NT2/D1 (cell line): Measurements from ENCODE around the gene CFAP410.
"Not testable (repeated sequence)": the region's sequence is repeated elsewhere in the genome, so short reads cannot be mapped to it uniquely, and the experiment has no call there.

Experiments
- DNase-seq: peaks from one replicate; pipeline ENCODE4 v3.0.0-alpha.2; 2011; ENCODE audit warnings: low read depth, low spot score
- H3K27me3 ChIP-seq: 2 replicates; pipeline ENCODE4 v1.6.0; 2011; ENCODE audit warnings: mild to moderate bottlenecking; ENCODE audit not compliant: insufficient read length, insufficient read depth
- H3K36me3 ChIP-seq: 2 replicates; pipeline ENCODE4 v1.6.1; 2011; ENCODE audit warnings: mild to moderate bottlenecking, low read length, mixed read lengths; ENCODE audit not compliant: insufficient read depth, insufficient read length
- H3K4me1 ChIP-seq: 2 replicates; pipeline ENCODE4 v1.5.1; 2011; ENCODE audit not compliant: insufficient read depth, insufficient read length
- H3K4me3 ChIP-seq: 2 replicates; pipeline ENCODE4 v1.5.1; 2011; ENCODE audit warnings: low read depth; ENCODE audit not compliant: insufficient read length
- H3K9ac ChIP-seq: 2 replicates; pipeline ENCODE4 v1.6.0; 2011; ENCODE audit warnings: low read depth; ENCODE audit not compliant: insufficient read length
- H3K9me3 ChIP-seq: 2 replicates; pipeline ENCODE4 v1.5.1; 2011; ENCODE audit warnings: mild to moderate bottlenecking, low read length; ENCODE audit not compliant: insufficient read depth
- SUZ12 ChIP-seq: IDR thresholded peaks from 2 replicates; pipeline ENCODE4 v1.6.1; 2011; ENCODE audit not compliant: insufficient read length, insufficient read depth; ENCODE audit errors: extremely low read depth
- YY1 ChIP-seq: IDR thresholded peaks from 2 replicates; pipeline ENCODE4 v1.6.1; 2011; ENCODE audit not compliant: insufficient read length, insufficient read depth
- ZNF274 ChIP-seq: IDR thresholded peaks from 2 replicates; pipeline ENCODE4 v1.6.1; 2011; ENCODE audit warnings: mild to moderate bottlenecking, low read depth, low read length

The CFAP410 gene

GRCh38 chr21:44348861-44349260 is 9.7 kb upstream of the CFAP410 start:
- peaks cover 66% of the 10 kb centered on the region for H3K27me3 ChIP-seq
- no peaks in the 10 kb centered on the region for H3K36me3 ChIP-seq
- no peak overlapping the region for H3K4me3 ChIP-seq
- peaks cover 19% of the 10 kb centered on the region for H3K4me1 ChIP-seq
- no peak for DNase-seq
- TF ChIP-seq YY1: no peak
- no peak for TF ChIP-seq SUZ12
- no peak for TF ChIP-seq ZNF274
- no peaks in the 10 kb centered on the region for H3K9me3 ChIP-seq
- H3K9ac ChIP-seq: no peak overlapping the region

- peaks cover 58% of the 10 kb centered on the region for H3K27me3 ChIP-seq
- no peaks in the 10 kb centered on the region for H3K36me3 ChIP-seq
- no peaks in the 10 kb centered on the region for H3K9me3 ChIP-seq
- H3K4me3 ChIP-seq: no peak overlapping the region
- peak overlapping the region; percentile 58 for H3K9ac ChIP-seq
- peaks cover 19% of the 10 kb centered on the region for H3K4me1 ChIP-seq
- DNase-seq: no peak
- TF ChIP-seq ZNF274: no peak
- TF ChIP-seq SUZ12: no peak
- no peak for TF ChIP-seq YY1
Observed at GRCh38 chr21:44347911-44348451, 8.8 kb upstream of the CFAP410 start.

GRCh38 chr21:44345495-44345894 is 6.3 kb upstream of the CFAP410 start:
- Histone ChIP-seq H3K27me3 (peaks cover 34% of the 10 kb centered on the region), H3K36me3 (no peaks in the 10 kb centered on the region), H3K4me1 (peaks cover 21% of the 10 kb centered on the region), H3K9me3 (no peaks in the 10 kb centered on the region), H3K9ac (no peak overlapping the region), H3K4me3 (no peak overlapping the region)
- TF ChIP-seq SUZ12: no peak
- TF ChIP-seq ZNF274: no peak
- TF ChIP-seq YY1: no peak
- no peak for DNase-seq

- no peak for DNase-seq
- Histone ChIP-seq H3K27me3 (peaks cover 28% of the 10 kb centered on the region), H3K36me3 (no peaks in the 10 kb centered on the region), H3K4me1 (peaks cover 21% of the 10 kb centered on the region), H3K9me3 (no peaks in the 10 kb centered on the region), H3K4me3 (no peak overlapping the region), H3K9ac (no peak overlapping the region)
- TF ChIP-seq SUZ12: no peak
- TF ChIP-seq ZNF274: no peak
- TF ChIP-seq YY1: no peak
Observed at GRCh38 chr21:44344541-44345183, 5.5 kb upstream of the CFAP410 start.

GRCh38 chr21:44342981-44343380 is 3.8 kb upstream of the CFAP410 start:
- H3K9ac ChIP-seq, H3K4me3 ChIP-seq, H3K9me3 ChIP-seq, DNase-seq, H3K36me3 ChIP-seq: not testable (repeated sequence)
- Histone ChIP-seq H3K27me3 (peaks cover 11% of the 10 kb centered on the region), H3K4me1 (peaks cover 25% of the 10 kb centered on the region)

- H3K27me3 ChIP-seq, H3K4me3 ChIP-seq, H3K36me3 ChIP-seq, DNase-seq, H3K9me3 ChIP-seq, H3K9ac ChIP-seq: not testable (repeated sequence)
- H3K4me1 ChIP-seq: peaks cover 25% of the 10 kb centered on the region
Observed at GRCh38 chr21:44341726-44342458, 2.7 kb upstream of the CFAP410 start.

GRCh38 chr21:44337941-44338895 is 972 bp downstream of the CFAP410 start:
- peak; percentile 30 for DNase-seq
- Histone ChIP-seq H3K9ac (peak overlapping the region; percentile 79), H3K36me3 (peaks cover 33% of the 10 kb centered on the region), H3K27me3 (no peaks in the 10 kb centered on the region), H3K9me3 (no peaks in the 10 kb centered on the region), H3K4me3 (peak overlapping the region; percentile 36), H3K4me1 (peaks cover 24% of the 10 kb centered on the region)
- TF ChIP-seq SUZ12 (no peak), ZNF274 (no peak), YY1 (no peak)
